ENCODE results near the gene KCNK2. TPM values are rescaled to one million over a fixed set of nuclear protein-coding genes. Genes with fewer than 3 reads are reported as not detected.

Gene KCNK2
- total and polyA plus RNA-seq, 2 experiments from 2014 or later, result 69.2 to 133 TPM

DNA sequence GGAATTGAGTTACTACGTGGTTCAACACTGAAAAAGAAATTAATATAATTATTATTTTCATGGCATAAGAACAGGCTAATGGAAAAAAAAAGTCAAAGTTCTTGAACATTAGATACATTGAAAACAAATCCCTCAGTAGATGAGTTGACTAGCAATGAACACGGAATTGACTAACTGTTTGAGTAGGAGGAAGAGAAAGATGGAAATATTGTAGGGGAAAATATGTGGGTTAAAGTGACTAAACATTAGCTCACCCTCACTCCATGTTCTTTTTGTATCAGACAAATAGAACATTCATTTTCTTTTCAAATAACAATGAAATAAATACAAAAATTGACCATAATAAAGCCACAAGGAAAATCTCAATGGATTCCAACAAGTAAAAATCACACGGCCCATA is 84.3 kb downstream of the KCNK2 start:
- 40% methylated on average over 3 of the region's 3 CpGs for WGBS, 2 experiments (ENCODE audit: low coverage in 1 of 2, low lambda C conversion rate in 2 of 2, missing lambda C conversion rate in 2 of 2)

GRCh38 chr1:215181518-215181917 is 99.0 kb downstream of the KCNK2 start:
- peaks cover 75% of the 10 kb centered on the region for H3K36me3 ChIP-seq (ENCODE audit: low read depth)
- TF ChIP-seq EZH2 (IDR thresholded peaks at IDR 0.05; ENCODE audit: insufficient read depth, poor library complexity, severe bottlenecking) (no peak), EZH2phosphoT487 (IDR thresholded peaks at IDR 0.05; ENCODE audit: insufficient read depth, low read depth) (no peak)
- H3K9ac ChIP-seq, result no peak overlapping the region
- no peaks in the 10 kb centered on the region for H3K4me1 ChIP-seq (ENCODE audit: insufficient read depth)
- in situ Hi-C loops (cut with MboI), result no loop called here
- no peaks in the 10 kb centered on the region for H3K27me3 ChIP-seq (replicated peaks; ENCODE audit: insufficient read depth)
- no peaks in the 10 kb centered on the region for H3K9me3 ChIP-seq (ENCODE audit: low read depth)
- no peak overlapping the region for H3K27ac ChIP-seq
- H4K20me1 ChIP-seq (ENCODE audit: insufficient read depth), result 0 out of 2 replicates have a peak, but pooled peaks cover 6% of the 10 kb centered on the region
- H3F3A ChIP-seq (ENCODE audit: insufficient read depth), result peaks cover 15% of the 10 kb centered on the region; the same call in 1 of the 2 replicates
- peaks cover 99% of the 10 kb centered on the region for H3K79me2 ChIP-seq (ENCODE audit: insufficient read depth)
- no peak overlapping the region for H2AFZ ChIP-seq
- DNase-seq, result no peak
- no peak overlapping the region for H3K4me3 ChIP-seq
- 94 to 97% methylated on average over 3 of the region's 3 CpGs for WGBS, 2 experiments (ENCODE audit: low coverage in 1 of 2, low lambda C conversion rate in 2 of 2, missing lambda C conversion rate in 2 of 2)
- H3K9me2 ChIP-seq (ENCODE audit: insufficient read depth), result no peaks in the 10 kb centered on the region
- no peak overlapping the region for H3K4me2 ChIP-seq (ENCODE audit: unreplicated experiment)

More for the DNA sequence above, 84.3 kb downstream of the KCNK2 start:
- peak; percentile 74 for DNase-seq
- no peaks in the 10 kb centered on the region for H3K9me3 ChIP-seq (ENCODE audit: low read depth)
- peaks cover 40% of the 10 kb centered on the region for H3K36me3 ChIP-seq (ENCODE audit: low read depth)
- H3K27ac ChIP-seq, result peak overlapping the region; percentile 37
- no peak overlapping the region for H3K9ac ChIP-seq
- peaks cover 97% of the 10 kb centered on the region for H3K79me2 ChIP-seq (ENCODE audit: insufficient read depth)
- in situ Hi-C loops (cut with MboI), result no loop called here
- H3K4me2 ChIP-seq (ENCODE audit: unreplicated experiment), result peak overlapping the region; percentile 31
- no peak overlapping the region; the same call in 1 of the 2 replicates for H3K4me3 ChIP-seq
- no peaks in the 10 kb centered on the region for H3K9me2 ChIP-seq (ENCODE audit: insufficient read depth)
- H3F3A ChIP-seq (ENCODE audit: insufficient read depth), result peaks cover 25% of the 10 kb centered on the region
- H3K27me3 ChIP-seq (replicated peaks; ENCODE audit: insufficient read depth), result no peaks in the 10 kb centered on the region
- no peak overlapping the region for H2AFZ ChIP-seq
- H3K4me1 ChIP-seq (ENCODE audit: insufficient read depth), result peaks cover 17% of the 10 kb centered on the region
- TF ChIP-seq EZH2 (IDR thresholded peaks at IDR 0.05; ENCODE audit: insufficient read depth, poor library complexity, severe bottlenecking) (no peak), EZH2phosphoT487 (IDR thresholded peaks at IDR 0.05; ENCODE audit: insufficient read depth, low read depth) (no peak)
- H4K20me1 ChIP-seq (ENCODE audit: insufficient read depth), result no peaks in the 10 kb centered on the region

GRCh38 chr1:215185067-215185620 is 102.6 kb downstream of the KCNK2 start:
- Histone ChIP-seq H3K9ac (no peak overlapping the region), H3K4me1 (ENCODE audit: insufficient read depth) (peaks cover 13% of the 10 kb centered on the region), H3K4me3 (no peak overlapping the region), H3K9me2 (ENCODE audit: insufficient read depth) (no peaks in the 10 kb centered on the region), H3K27ac (no peak overlapping the region), H2AFZ (no peak overlapping the region), H3F3A (ENCODE audit: insufficient read depth) (peaks cover 4% of the 10 kb centered on the region; the same call in 1 of the 2 replicates), H3K9me3 (ENCODE audit: low read depth) (no peaks in the 10 kb centered on the region), H3K36me3 (ENCODE audit: low read depth) (peaks cover 81% of the 10 kb centered on the region), H3K27me3 (replicated peaks; ENCODE audit: insufficient read depth) (no peaks in the 10 kb centered on the region), H3K4me2 (ENCODE audit: unreplicated experiment) (no peak overlapping the region), H4K20me1 (ENCODE audit: insufficient read depth) (peaks cover 5% of the 10 kb centered on the region; the same call in 1 of the 2 replicates), H3K79me2 (ENCODE audit: insufficient read depth) (peaks cover 98% of the 10 kb centered on the region)
- DNase-seq, result no peak
- WGBS, 2 experiments (ENCODE audit: low coverage in 1 of 2, low lambda C conversion rate in 2 of 2, missing lambda C conversion rate in 2 of 2), result 37 to 44% methylated on average over 2 of the region's 2 CpGs
- TF ChIP-seq EZH2phosphoT487 (IDR thresholded peaks at IDR 0.05; ENCODE audit: insufficient read depth, low read depth) (no peak), EZH2 (IDR thresholded peaks at IDR 0.05; ENCODE audit: insufficient read depth, poor library complexity, severe bottlenecking) (no peak)
- in situ Hi-C loops (cut with MboI), result no loop called here

GRCh38 chr1:215188302-215188950 is 105.9 kb downstream of the KCNK2 start:
- in situ Hi-C loops (cut with MboI), result no loop called here
- DNase-seq, result peak; percentile 43
- no peak overlapping the region for H3K9ac ChIP-seq

More at GRCh38 chr1:215188302-215188950, 105.9 kb downstream of the KCNK2 start:
- Histone ChIP-seq H3K79me2 (ENCODE audit: insufficient read depth) (peaks cover 82% of the 10 kb centered on the region), H3K36me3 (ENCODE audit: low read depth) (peaks cover 53% of the 10 kb centered on the region), H3F3A (ENCODE audit: insufficient read depth) (peaks cover 12% of the 10 kb centered on the region), H3K9me3 (ENCODE audit: low read depth) (no peaks in the 10 kb centered on the region), H3K27me3 (replicated peaks; ENCODE audit: insufficient read depth) (no peaks in the 10 kb centered on the region), H3K4me1 (ENCODE audit: insufficient read depth) (peaks cover 32% of the 10 kb centered on the region), H3K9me2 (ENCODE audit: insufficient read depth) (no peaks in the 10 kb centered on the region), H3K27ac (no peak overlapping the region), H3K4me3 (no peak overlapping the region), H2AFZ (no peak overlapping the region), H3K4me2 (ENCODE audit: unreplicated experiment) (peak overlapping the region; percentile 12), H4K20me1 (ENCODE audit: insufficient read depth) (peaks cover 5% of the 10 kb centered on the region; the same call in 1 of the 2 replicates)
- TF ChIP-seq EZH2phosphoT487 (IDR thresholded peaks at IDR 0.05; ENCODE audit: insufficient read depth, low read depth) (no peak), EZH2 (IDR thresholded peaks at IDR 0.05; ENCODE audit: insufficient read depth, poor library complexity, severe bottlenecking) (no peak)

Data from GM23248 (cell line).